Psoas muscle (tissue), 8 donors: Measurements from ENCODE around the gene PMIS2. TPM values are rescaled to one million over a fixed set of nuclear protein-coding genes. Genes with fewer than 3 reads are reported as not detected.

Source experiments
- ATAC-seq, 4 donors: fragments of 200-7000 bp; cut with Tn5 transposase; one replicate each; pipeline ENCODE4 v1.9.1; 2020; ENCODE audit warnings: moderate library complexity in 3 of 4, mild to moderate bottlenecking in 2 of 4
- DNase-seq, 2 donors: peaks; one replicate each; pipeline ENCODE4 v3.0.0-alpha.2; 2020
- H3K27ac ChIP-seq: fragments of 200-600 bp; one replicate; pipeline ENCODE4 v1.8.0; 2022
- H3K27me3 ChIP-seq, 3 donors: fragments of 200-600 bp in 1 of 3; one replicate each; pipeline versions ENCODE4 v1.6.1 to v1.8.0; 2013 to 2022; ENCODE audit warnings: low read length in 2 of 3, mild to moderate bottlenecking in 2 of 3, moderate library complexity in 1 of 3; ENCODE audit not compliant: insufficient read depth in 3 of 3
- H3K36me3 ChIP-seq, 2 donors: fragments of 200-600 bp in 1 of 2; one replicate each; pipeline versions ENCODE4 v1.6.1 to v1.8.0; 2013 to 2022; ENCODE audit warnings: low read depth in 1 of 2, mild to moderate bottlenecking in 1 of 2, moderate library complexity in 1 of 2; ENCODE audit not compliant: insufficient read depth in 1 of 2
- H3K4me1 ChIP-seq: fragments of 200-600 bp; one replicate; pipeline ENCODE4 v1.8.0; 2022
- H3K4me3 ChIP-seq: fragments of 200-600 bp; one replicate; pipeline ENCODE4 v1.8.0; 2022; ENCODE audit warnings: mild to moderate bottlenecking
- H3K9me3 ChIP-seq: fragments of 200-600 bp; one replicate; pipeline ENCODE4 v1.8.0; 2022
- CTCF ChIP-seq: fragments of 200-600 bp; IDR thresholded peaks from one replicate; pipeline ENCODE4 v1.8.0; 2022; ENCODE audit warnings: antibody characterized with exemption
- WGBS, 3 donors: extraction: QIAGEN DNeasy Blood & Tissue Kit; methylation state at CpG; one replicate each; pipeline versions ENCODE4 v1.1.6 to v1.1.7; 2013; 5-methylcytosine and 5-hydroxymethylcytosine counted together
- intact Hi-C, 2 donors: fragments of 100-400 bp; cut with DNase I; formaldehyde crosslinking; loops; one replicate each; pipeline versions ENCODE4 v1.11.0 to v1.14.2; 2022
- polyA plus RNA-seq, 3 donors: library from polyadenylated mRNA; stranded (reverse); fragments of 200-250 nt; gene quantifications; one replicate each; pipeline ENCODE4 v1.2.3, GENCODE V29; 2013
- total RNA-seq, 4 donors: library from RNA; stranded (reverse); fragmentation: NEBNext Ultra II Directional in 2 of 4; extraction: Animal tissue kit (Norgen Biotek cat#: 25700) in 2 of 4; gene quantifications; one replicate each; pipeline versions ENCODE4 v1.2.1 to v1.2.4, GENCODE V29; 2021 to 2023
- donor health status: healthy with polysubstance abuse.
- donor health status: DM: no; HTN: no; CAD: no; lungs with moderate emphysema.
- donor health status: Bipolar disorder and iron deficiency.
- donor health status: healthy.
- donor health status: DM: yes; HTN: yes; CAD: no.
- donor health status: DM: no; HTN: no; CAD: no.
- donor health status: DM: no; HTN: no; CAD: no.
- donor health status: DM: yes; HTN: yes; CAD: no.

Gene PMIS2
- total and polyA plus RNA-seq, 7 donors: not detected

GRCh38 chr19:35623327-35624010 is 37.5 kb downstream of the PMIS2 start:
- TF ChIP-seq CTCF: no peak
- Histone ChIP-seq H3K9me3 (no peaks in the 10 kb centered on the region), H3K4me3 (no peak overlapping the region), H3K27ac (no peak overlapping the region), H3K4me1 (peaks cover 3% of the 10 kb centered on the region), H3K36me3 (peaks cover 0 to 7% of the 10 kb centered on the region in 2 donors), H3K27me3 (no peaks in the 10 kb centered on the region)
- ATAC-seq (no peak), DNase-seq (no peak)
- 86 to 89% (median 87%) methylated on average over 6 of the region's 6 CpGs for WGBS, 3 donors
- intact Hi-C loops: no loop called here

GRCh38 chr19:35628264-35628564 is 42.2 kb downstream of the PMIS2 start:
- Histone ChIP-seq H3K4me1 (peaks cover 13% of the 10 kb centered on the region), H3K4me3 (peak overlapping the region; percentile 83), H3K9me3 (no peaks in the 10 kb centered on the region), H3K36me3 (peaks cover 4 to 36% of the 10 kb centered on the region in 2 donors), H3K27me3 (no peaks in the 10 kb centered on the region), H3K27ac (peak overlapping the region; percentile 94)
- no peak for ATAC-seq
- intact Hi-C loops: loop anchor here in 1 of 2 donors (2.0 kb wide), 1 partner anchor 83 kb away; the partner anchor contains the start of gene TMEM147
- no peak for TF ChIP-seq CTCF
- WGBS, 3 donors: 7 to 10% (median 9%) methylated on average over 9 of the region's 9 CpGs
- no peak for DNase-seq

GRCh38 chr19:35628565-35629331 is 42.8 kb downstream of the PMIS2 start, which contains the start of gene RBM42:
Gene RBM42 (plus strand): TSS chr19:35629036. CDS start chr19:35629154, 118 bp downstream.
- ATAC-seq: peak; percentile 100

GRCh38 chr19:35629332-35629633 is 43.3 kb downstream of the PMIS2 start:
- intact Hi-C loops: loop anchor here in 1 of 2 donors (2.0 kb wide), 1 partner anchor 84 kb away; the partner anchor contains the start of gene TMEM147
- Histone ChIP-seq H3K9me3 (no peaks in the 10 kb centered on the region), H3K27me3 (no peaks in the 10 kb centered on the region), H3K36me3 (peaks cover 4 to 46% of the 10 kb centered on the region in 2 donors), H3K4me1 (peaks cover 13% of the 10 kb centered on the region), H3K4me3 (peak overlapping the region; percentile 83), H3K27ac (peak overlapping the region; percentile 94)
- ATAC-seq (no peak), DNase-seq (no peak)
- 4 to 5% (median 4%) methylated on average over 15 of the region's 15 CpGs for WGBS, 3 donors
- TF ChIP-seq CTCF: no peak

More at GRCh38 chr19:35628565-35629331, 42.8 kb downstream of the PMIS2 start, which contains the start of gene RBM42:
- peak within 1 kb of the TSS; percentile 94 for H3K27ac ChIP-seq
- intact Hi-C loops: loop anchor here in 1 of 2 donors (2.0 kb wide), 1 partner anchor 84 kb away; the partner anchor contains the start of gene TMEM147
- no peak for TF ChIP-seq CTCF
- H3K4me1 ChIP-seq: peaks cover 13% of the 10 kb centered on the region
- peak within 1 kb of the TSS; percentile 83 for H3K4me3 ChIP-seq
- H3K36me3 ChIP-seq: peaks cover 4 to 41% of the 10 kb centered on the region in 2 donors
- no peaks in the 10 kb centered on the region for H3K27me3 ChIP-seq
- 0% methylated on average over 56 of the region's 56 CpGs for WGBS, 3 donors
- H3K9me3 ChIP-seq: no peaks in the 10 kb centered on the region
- peak; percentile 96 to 97 for DNase-seq
